GM18520 (cell line): ENCODE data around the gene FITM2.

Experiments used
- ATAC-seq: cut with Tn5 transposase; IDR thresholded peaks from one replicate; pipeline ENCODE4 v1.9.1; 2021; ENCODE audit not compliant: unreplicated experiment

FITM2 gene

DNA sequence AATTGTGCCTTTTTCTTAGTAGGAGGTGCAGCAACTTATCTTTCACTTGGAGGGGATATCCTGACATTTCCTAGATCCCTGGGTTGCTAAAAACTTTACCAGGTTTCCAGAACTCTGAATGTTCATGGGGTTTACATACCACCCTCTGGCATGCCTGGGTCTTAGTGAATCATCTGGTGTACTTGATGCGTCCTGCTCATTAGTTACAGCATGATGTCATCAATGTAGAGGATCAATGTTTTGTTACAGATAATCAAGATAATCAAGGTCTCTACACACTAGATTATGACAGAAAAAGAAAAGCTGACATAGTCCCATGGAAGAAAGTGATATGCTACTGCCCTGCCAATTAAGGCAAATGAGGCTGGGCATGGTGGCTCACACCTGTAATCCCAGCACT is 27.0 kb downstream of the FITM2 start:
- no peak for ATAC-seq

DNA sequence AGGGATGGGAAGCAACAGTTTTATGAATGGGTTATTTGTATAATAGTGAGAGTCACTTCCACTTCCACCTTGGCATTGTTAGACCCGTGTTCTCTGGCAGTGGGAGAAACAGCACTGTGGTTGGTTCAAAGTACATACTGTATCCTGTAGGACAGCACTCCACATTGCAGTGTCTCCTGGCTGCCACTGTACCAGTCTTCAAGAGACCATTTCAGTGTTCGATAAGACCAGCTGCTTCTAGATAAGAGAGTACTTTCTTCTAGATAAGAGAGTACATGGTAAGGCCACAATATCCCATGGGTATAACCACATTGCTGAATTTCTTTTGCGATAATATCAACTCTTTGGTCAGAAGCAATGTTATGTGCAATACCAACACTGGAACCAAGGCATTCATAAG is 28.8 kb downstream of the FITM2 start:
- ATAC-seq, result no peak

DNA sequence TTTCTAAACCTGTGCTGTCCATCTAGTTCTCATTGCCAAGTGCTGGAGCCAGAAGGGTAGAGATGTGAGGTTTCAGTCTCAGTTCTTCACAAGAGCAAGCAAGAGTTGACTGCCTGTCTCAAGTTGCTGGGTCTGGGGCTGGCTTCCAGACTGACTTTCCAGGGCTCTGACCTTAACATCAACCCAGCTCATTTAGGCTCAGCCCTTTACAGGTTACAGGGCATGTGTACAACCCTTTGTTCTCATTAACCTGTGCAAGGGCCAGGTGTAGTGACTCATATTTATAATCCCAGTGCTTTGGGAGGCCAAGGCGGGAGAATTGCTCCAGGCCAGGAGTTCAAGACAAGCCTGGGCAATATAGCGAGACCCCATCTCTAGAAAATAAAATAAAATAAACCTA is 30.6 kb downstream of the FITM2 start:
- no peak for ATAC-seq

DNA sequence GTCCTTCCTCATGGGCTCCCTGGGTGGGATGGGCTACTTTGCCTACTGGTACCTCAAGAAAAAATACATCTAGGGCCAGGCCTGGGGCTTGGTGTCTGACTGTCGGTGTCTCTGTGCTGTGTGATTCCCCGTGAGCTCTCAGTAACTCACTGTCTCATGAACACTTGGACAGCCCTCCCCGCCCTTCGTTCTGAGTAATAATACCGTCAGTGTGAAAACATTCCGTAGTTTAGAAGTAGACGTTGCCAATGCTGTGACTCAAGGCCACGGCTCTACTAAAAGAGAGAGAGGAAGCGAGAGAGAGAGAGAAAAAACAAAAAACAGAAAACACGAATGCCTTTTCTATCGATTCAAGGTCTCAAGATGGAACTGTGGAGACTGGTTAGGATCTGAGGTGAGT is 31.8 kb downstream of the FITM2 start:
- no peak for ATAC-seq

DNA sequence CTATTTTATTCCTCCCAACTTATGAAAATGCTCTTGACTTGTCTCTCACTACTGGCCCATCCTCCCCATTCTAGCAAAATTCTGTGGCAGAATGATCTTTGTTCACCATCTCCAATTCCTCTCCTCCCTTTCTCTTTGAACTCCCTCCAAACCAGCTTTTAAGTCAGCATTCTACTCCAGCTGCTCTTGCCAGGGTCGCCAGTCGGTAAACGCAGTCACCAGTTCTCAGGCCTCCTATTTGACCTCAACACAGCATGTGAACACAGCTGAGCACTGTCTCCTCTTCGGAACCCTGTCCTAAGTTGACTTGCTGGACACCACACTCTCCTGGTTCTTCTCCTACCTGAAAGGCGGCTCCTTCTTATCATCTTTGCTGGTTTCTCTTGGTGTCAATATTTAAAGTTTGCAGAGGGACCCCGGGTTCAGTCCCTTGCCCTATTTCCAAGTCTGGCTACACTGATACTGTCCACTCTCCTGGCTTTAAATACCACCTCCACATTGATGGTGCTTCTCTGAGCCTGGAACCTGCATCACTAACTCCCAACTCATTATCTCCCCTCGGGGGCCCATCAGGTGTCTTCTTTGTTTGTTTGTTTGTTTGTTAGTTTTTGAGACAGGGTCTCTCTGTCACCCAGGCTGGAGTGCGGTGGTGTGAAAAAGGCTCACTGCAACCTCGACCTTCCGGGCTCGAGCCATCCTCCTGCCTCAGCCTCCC is 36.5 kb downstream of the FITM2 start:
- no peak for ATAC-seq

DNA sequence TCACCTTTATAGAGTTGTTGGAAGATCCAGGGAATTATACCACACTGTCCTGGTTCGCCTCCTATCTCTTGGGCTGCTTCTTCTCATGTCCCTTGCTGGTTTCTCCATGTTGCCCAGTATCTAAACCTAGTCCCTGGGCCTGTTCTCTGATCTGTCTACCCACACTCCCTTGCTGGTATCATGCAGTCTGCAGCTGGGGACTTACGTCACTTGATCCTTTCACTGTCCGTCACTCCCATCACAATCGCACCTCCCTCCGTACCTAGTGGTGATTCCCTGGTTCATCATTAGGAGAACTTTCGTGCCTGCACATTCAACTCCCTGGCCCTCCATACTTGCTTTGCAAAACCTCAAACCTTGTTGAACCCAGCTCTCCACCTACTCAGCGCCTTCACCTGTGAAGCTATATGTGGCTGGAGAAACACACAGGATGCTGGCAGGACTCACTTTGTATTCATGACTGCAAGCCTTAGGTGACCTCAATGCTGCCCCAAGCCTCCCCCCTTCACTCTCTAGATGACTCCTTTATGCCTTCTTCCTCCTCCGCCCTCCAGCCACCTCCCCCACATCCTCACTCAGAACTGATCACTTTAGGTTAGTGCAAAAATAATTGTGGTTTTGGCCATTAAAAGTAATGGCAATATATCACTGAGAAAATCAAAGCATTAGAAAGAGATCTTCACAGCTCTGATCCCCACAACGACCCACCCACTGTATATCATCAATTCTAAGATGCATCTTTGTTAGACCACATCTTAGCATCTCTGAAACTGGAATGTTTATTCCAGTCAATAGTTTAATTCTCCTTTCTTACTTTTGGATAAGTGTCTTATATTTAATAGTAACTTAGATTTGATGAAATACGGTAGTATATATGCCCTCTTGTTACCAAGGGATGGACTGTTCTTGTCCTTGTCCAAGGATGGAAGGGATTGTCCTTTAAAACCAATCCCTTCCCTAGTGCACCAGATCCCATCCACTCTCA is 37.5 kb downstream of the FITM2 start:
- no peak for ATAC-seq

DNA sequence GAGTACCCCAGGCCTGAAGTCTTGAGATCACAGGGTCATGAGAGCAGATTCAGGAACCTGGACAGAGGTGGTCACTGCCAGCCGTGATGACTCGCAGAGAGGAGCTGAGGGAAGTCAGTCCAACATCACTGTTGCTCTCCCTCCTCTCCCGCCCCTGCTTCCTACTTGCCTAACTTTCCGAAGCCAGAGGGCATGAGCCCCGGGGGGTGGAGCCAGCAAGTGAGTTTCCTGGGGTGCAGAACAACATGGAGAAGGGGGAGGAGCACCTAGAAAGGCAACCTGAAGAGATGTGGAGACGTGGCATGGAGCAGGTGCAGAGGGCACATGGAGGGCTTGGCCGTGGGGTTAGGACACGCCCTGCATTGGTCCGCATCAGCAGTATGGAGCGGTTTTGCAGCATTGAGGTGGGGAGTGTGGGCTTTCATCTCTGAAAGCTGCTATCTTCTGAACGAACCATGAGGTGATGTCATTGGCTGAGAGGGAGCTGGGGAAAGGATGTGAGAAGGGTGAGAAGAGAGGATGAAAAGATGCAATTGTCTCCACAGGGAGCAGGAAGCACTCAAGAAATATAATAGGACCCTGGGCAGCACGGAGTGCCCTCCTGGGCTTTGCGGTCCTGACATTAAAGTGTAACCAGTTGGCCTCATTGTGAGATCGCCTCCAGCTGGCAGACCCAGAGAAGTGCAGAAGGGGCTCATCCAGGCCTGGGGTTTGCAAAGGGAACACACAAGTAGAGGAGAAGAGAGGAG is 38.9 kb downstream of the FITM2 start:
- ATAC-seq, result no peak

DNA sequence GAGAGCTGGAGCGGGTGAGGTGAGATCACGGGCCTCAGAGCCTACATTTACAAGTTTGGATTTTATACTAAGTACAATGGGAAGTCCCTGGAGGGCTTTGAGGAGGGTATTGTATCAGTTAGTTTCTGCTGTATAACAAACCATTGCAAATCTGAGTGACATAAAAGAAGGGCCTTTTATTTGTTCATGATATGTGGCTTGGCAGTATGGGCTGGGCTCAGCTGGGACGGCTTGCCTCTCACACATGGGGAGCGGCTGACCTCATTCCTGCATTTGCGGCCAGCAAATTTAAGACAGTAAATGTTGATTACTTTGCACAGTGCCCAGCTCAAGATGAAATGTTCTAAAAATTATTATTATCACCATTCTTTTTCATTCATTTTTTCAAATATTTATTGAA is 42.2 kb downstream of the FITM2 start:
- no peak for ATAC-seq

DNA sequence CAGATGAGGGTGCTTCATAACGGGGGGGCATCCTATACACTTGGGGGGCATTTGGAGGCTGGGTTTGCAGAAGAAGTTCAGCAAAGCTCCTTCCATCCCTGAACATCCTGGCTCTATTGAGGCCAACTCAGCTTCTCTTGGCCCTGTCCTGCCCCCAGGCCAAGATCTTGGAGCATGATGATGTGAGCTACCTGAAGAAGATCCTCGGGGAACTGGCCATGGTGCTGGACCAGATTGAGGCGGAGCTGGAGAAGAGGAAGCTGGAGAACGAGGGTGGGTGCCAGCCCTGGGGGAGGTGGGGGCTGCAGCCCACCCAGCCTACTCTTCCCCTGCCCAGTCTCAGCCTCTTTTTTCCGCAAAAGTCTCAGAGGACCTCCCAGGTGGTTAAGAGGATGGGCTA is 46.7 kb downstream of the FITM2 start:
- ATAC-seq, result no peak

DNA sequence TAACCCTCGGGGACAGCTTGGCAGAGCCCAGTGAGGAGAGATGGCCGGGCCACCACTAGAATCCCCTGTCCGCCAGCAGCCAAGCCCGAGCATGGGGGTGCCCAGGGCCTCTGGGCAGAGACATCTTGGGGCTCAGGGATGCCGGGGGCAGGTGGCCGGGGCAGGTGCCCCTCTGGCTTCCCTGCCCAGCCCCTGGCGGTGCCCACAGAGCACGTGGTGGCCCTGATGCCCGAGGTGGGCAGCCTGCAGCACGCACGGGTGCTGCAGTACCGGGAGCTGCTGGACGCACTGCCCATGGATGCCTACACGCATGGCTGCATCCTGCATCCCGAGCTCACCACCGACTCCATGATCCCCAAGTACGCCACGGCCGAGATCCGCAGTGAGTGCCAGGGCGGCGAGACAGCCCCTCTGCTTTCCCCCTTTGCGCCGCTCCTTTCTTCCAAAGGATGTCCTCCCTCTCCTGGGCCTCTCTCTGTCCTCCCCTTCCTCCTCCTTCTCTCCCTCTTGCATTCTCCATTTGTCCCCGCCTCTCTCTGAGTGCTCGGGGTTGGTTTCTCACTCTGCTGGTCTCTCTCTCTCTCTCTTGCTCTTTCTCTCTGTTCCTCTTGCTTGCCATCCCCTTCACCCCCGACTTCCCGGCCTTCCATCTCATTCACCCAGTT is 52.6 kb downstream of the FITM2 start:
- ATAC-seq, result no peak

DNA sequence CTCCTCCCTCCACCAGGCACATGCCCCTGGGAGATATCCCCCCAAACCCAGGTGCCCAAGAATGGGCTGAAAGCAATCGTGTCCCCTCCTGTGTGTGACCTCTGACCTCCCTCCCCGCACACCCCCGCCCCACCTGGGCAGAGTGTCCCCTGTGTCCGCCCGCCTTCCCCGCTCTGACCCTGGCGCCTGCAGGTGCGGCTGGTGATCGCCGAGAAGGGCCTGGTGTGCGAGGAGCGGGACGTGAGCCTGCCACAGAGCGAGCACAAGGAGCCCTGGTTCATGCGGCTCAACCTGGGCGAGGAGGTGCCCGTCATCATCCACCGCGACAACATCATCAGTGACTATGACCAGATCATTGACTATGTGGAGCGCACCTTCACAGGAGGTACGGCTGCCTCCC is 54.0 kb downstream of the FITM2 start:
- no peak for ATAC-seq

DNA sequence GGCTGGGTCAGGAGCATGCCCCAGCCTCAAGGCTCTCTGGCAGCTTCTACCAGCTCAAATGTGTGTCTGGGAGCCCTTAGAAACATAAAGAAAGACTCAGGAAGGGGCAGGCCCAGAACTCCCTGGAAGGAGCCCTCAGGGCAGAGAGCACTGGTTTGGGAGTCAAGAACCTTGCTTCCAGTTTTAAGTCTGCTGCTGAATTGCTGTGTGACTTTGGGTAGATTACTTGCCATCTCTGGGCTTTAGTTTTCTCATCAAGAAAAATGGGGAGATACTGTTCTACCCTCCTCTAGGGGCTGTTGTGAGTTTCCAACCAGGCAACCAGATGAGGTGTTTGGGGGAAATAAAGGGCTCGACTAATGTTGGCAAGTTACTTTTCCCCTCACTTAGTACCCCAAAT is 55.1 kb downstream of the FITM2 start:
- no peak for ATAC-seq

DNA sequence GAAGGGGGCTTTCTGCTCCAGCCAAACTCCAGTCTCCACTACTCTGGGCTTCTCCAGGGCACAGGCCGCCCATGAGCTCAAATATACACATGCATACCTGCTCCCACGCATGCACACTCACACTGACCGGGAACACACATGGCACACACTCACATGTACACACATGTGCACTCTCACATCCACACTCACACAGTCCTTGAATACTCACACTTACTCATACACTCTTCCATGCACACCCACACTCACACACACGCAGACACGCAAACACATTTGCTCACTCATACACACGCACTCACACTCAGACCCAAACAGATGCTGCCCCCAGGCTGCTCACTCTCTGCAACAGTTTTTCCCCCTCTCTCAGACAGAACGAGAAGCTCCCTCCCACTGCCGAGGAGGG is 56.9 kb downstream of the FITM2 start:
- no peak for ATAC-seq

DNA sequence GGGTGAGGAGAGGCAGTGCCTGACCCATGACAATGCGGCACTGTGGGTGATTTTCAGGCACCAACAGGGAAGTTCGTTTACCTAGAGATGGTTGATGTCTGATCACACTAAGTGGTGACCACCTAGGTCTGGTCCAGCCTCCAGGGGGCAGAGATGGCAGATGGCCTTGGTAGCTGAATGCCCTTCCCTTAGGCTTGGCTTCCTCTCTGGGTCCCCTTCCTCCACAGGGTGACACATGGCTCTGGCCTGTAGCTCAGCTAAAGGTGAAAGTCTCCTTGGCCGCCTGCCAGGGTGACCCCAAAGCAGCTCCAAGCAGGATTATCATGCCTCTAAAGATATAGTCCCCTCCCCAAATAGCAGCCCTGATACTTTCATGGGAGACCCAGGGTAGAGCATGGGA is 57.5 kb downstream of the FITM2 start:
- ATAC-seq, result no peak
